Measurements from ENCODE around the gene BTG3.

BTG3 gene

GRCh38 chr21:17612565-17613241, at the start of gene BTG3:
Gene BTG3, minus strand, starts transcription at chr21:17612901. Its CDS starts 3,757 bp downstream, at chr21:17609144.
- peak; percentile 93 for DNase-seq (ENCODE audit: extremely low spot score)
- ChIA-PET POLR2A (interaction anchor here (1.5 kb wide), 1 partner anchor 10 kb away, joined by 5 read pairs; no protein-coding TSS in a partner anchor), CTCF (interaction anchor here (1.5 kb wide), 1 partner anchor 100 kb away, joined by 3 read pairs; the partner anchor contains the start of gene CXADR)
- TF ChIP-seq TARDBP (IDR thresholded peaks at IDR 0.05) (no peak), ARNT (IDR thresholded peaks at IDR 0.05) (no peak), L3MBTL2 (conservative IDR thresholded peaks at IDR 0.05) (peak; percentile 69; the same call in 1 of the 2 replicates), LEF1 (IDR thresholded peaks at IDR 0.05; ENCODE audit: borderline replicate concordance) (no peak), SUZ12 (IDR thresholded peaks at IDR 0.05) (no peak)

- no peak for DNase-seq (ENCODE audit: extremely low spot score)
- ChIA-PET CTCF (no interaction called here), POLR2A (no interaction called here)
- TF ChIP-seq ELF4 (IDR thresholded peaks at IDR 0.05) (no peak), ZNF384 (IDR thresholded peaks at IDR 0.05) (no peak), FOXM1 (IDR thresholded peaks at IDR 0.05; ENCODE audit: borderline replicate concordance) (no peak), FOXK2 (IDR thresholded peaks at IDR 0.05) (no peak), SP1 (IDR thresholded peaks at IDR 0.05) (no peak), TARDBP (IDR thresholded peaks at IDR 0.05) (no peak), FOXA1 (IDR thresholded peaks at IDR 0.05) (no peak), L3MBTL2 (conservative IDR thresholded peaks at IDR 0.05) (no peak)
These were observed 48.2 kb upstream of the BTG3 start for GRCh38 chr21:17660862-17661261.

- no peak for TF ChIP-seq ZNF384 (IDR thresholded peaks at IDR 0.05)
- TF ChIP-seq NFRKB (IDR thresholded peaks at IDR 0.05): no peak
- TF ChIP-seq HDGF (IDR thresholded peaks at IDR 0.05; ENCODE audit: borderline replicate concordance): no peak
- TF ChIP-seq FOXA1 (IDR thresholded peaks at IDR 0.05): no peak
- TF ChIP-seq FOXM1 (IDR thresholded peaks at IDR 0.05; ENCODE audit: borderline replicate concordance): no peak
- ChIA-PET POLR2A (no interaction called here), CTCF (no interaction called here)
- no peak for DNase-seq (ENCODE audit: extremely low spot score)
These were observed 47.8 kb upstream of the BTG3 start for GRCh38 chr21:17660452-17660851.

- POLR2A ChIA-PET: no interaction called here
- DNase-seq (ENCODE audit: extremely low spot score): no peak
- no peak for TF ChIP-seq SP1 (IDR thresholded peaks at IDR 0.05)
- no peak for TF ChIP-seq L3MBTL2 (conservative IDR thresholded peaks at IDR 0.05)
- TF ChIP-seq CTBP1 (IDR thresholded peaks at IDR 0.05; ENCODE audit: borderline replicate concordance): no peak
- no peak for TF ChIP-seq ELF4 (IDR thresholded peaks at IDR 0.05)
- no peak for TF ChIP-seq BHLHE40 (IDR thresholded peaks at IDR 0.05; ENCODE audit: borderline replicate concordance)
- no peak for TF ChIP-seq HDGF (IDR thresholded peaks at IDR 0.05; ENCODE audit: borderline replicate concordance)
- no peak for TF ChIP-seq LEF1 (IDR thresholded peaks at IDR 0.05; ENCODE audit: borderline replicate concordance)
- TF ChIP-seq FOXM1 (IDR thresholded peaks at IDR 0.05; ENCODE audit: borderline replicate concordance): no peak
- TF ChIP-seq SUZ12 (IDR thresholded peaks at IDR 0.05): no peak
- CTCF ChIA-PET: no interaction called here
These were observed 46.2 kb upstream of the BTG3 start for GRCh38 chr21:17658931-17659330.

GRCh38 chr21:17651526-17651925, 38.8 kb upstream of the BTG3 start:
- no peak for DNase-seq (ENCODE audit: extremely low spot score)
- no peak for TF ChIP-seq CTBP1 (IDR thresholded peaks at IDR 0.05; ENCODE audit: borderline replicate concordance)
- TF ChIP-seq SP1 (IDR thresholded peaks at IDR 0.05): no peak
- no peak for TF ChIP-seq ZNF384 (IDR thresholded peaks at IDR 0.05)
- TF ChIP-seq NFRKB (IDR thresholded peaks at IDR 0.05): no peak
- TF ChIP-seq BHLHE40 (IDR thresholded peaks at IDR 0.05; ENCODE audit: borderline replicate concordance): no peak
- TF ChIP-seq FOXK2 (IDR thresholded peaks at IDR 0.05): no peak
- no peak for TF ChIP-seq ARNT (IDR thresholded peaks at IDR 0.05)
- TF ChIP-seq TARDBP (IDR thresholded peaks at IDR 0.05): no peak
- TF ChIP-seq L3MBTL2 (conservative IDR thresholded peaks at IDR 0.05): no peak
- TF ChIP-seq HDGF (IDR thresholded peaks at IDR 0.05; ENCODE audit: borderline replicate concordance): no peak
- TF ChIP-seq PKNOX1 (IDR thresholded peaks at IDR 0.05): no peak
- TF ChIP-seq FOXM1 (IDR thresholded peaks at IDR 0.05; ENCODE audit: borderline replicate concordance): no peak
- TF ChIP-seq SUZ12 (IDR thresholded peaks at IDR 0.05): no peak
- TF ChIP-seq ELF4 (IDR thresholded peaks at IDR 0.05): no peak
- no peak for TF ChIP-seq LEF1 (IDR thresholded peaks at IDR 0.05; ENCODE audit: borderline replicate concordance)
- ChIA-PET CTCF (no interaction called here), POLR2A (no interaction called here)

- no peak for DNase-seq (ENCODE audit: extremely low spot score)
- no peak for TF ChIP-seq SP1 (IDR thresholded peaks at IDR 0.05)
- no peak for TF ChIP-seq TARDBP (IDR thresholded peaks at IDR 0.05)
- TF ChIP-seq PKNOX1 (IDR thresholded peaks at IDR 0.05): no peak
- no peak for TF ChIP-seq FOXM1 (IDR thresholded peaks at IDR 0.05; ENCODE audit: borderline replicate concordance)
- TF ChIP-seq FOXA1 (IDR thresholded peaks at IDR 0.05): no peak
- no peak for TF ChIP-seq ELF4 (IDR thresholded peaks at IDR 0.05)
- no peak for TF ChIP-seq ARNT (IDR thresholded peaks at IDR 0.05)
- no peak for TF ChIP-seq LEF1 (IDR thresholded peaks at IDR 0.05; ENCODE audit: borderline replicate concordance)
- no peak for TF ChIP-seq L3MBTL2 (conservative IDR thresholded peaks at IDR 0.05)
- TF ChIP-seq HDGF (IDR thresholded peaks at IDR 0.05; ENCODE audit: borderline replicate concordance): no peak
- TF ChIP-seq ZNF384 (IDR thresholded peaks at IDR 0.05): no peak
- no peak for TF ChIP-seq NFRKB (IDR thresholded peaks at IDR 0.05)
- TF ChIP-seq FOXK2 (IDR thresholded peaks at IDR 0.05): no peak
- TF ChIP-seq BHLHE40 (IDR thresholded peaks at IDR 0.05; ENCODE audit: borderline replicate concordance): no peak
- TF ChIP-seq CTBP1 (IDR thresholded peaks at IDR 0.05; ENCODE audit: borderline replicate concordance): no peak
- TF ChIP-seq SUZ12 (IDR thresholded peaks at IDR 0.05): no peak
- POLR2A ChIA-PET: no interaction called here
- CTCF ChIA-PET: no interaction called here
These were observed 37.6 kb upstream of the BTG3 start for GRCh38 chr21:17650292-17650691.

GRCh38 chr21:17646790-17647189, 34.1 kb upstream of the BTG3 start:
- DNase-seq (ENCODE audit: extremely low spot score): no peak
- no peak for TF ChIP-seq SUZ12 (IDR thresholded peaks at IDR 0.05)
- TF ChIP-seq HDGF (IDR thresholded peaks at IDR 0.05; ENCODE audit: borderline replicate concordance): no peak
- no peak for TF ChIP-seq L3MBTL2 (conservative IDR thresholded peaks at IDR 0.05)
- TF ChIP-seq FOXA1 (IDR thresholded peaks at IDR 0.05): no peak
- TF ChIP-seq LEF1 (IDR thresholded peaks at IDR 0.05; ENCODE audit: borderline replicate concordance): no peak
- TF ChIP-seq ZNF384 (IDR thresholded peaks at IDR 0.05): no peak
- TF ChIP-seq ARNT (IDR thresholded peaks at IDR 0.05): no peak
- no peak for TF ChIP-seq SP1 (IDR thresholded peaks at IDR 0.05)
- no peak for TF ChIP-seq CTBP1 (IDR thresholded peaks at IDR 0.05; ENCODE audit: borderline replicate concordance)
- no peak for TF ChIP-seq NFRKB (IDR thresholded peaks at IDR 0.05)
- TF ChIP-seq ELF4 (IDR thresholded peaks at IDR 0.05): no peak
- no peak for TF ChIP-seq FOXM1 (IDR thresholded peaks at IDR 0.05; ENCODE audit: borderline replicate concordance)
- no peak for TF ChIP-seq BHLHE40 (IDR thresholded peaks at IDR 0.05; ENCODE audit: borderline replicate concordance)
- no peak for TF ChIP-seq PKNOX1 (IDR thresholded peaks at IDR 0.05)
- ChIA-PET CTCF (interaction anchor here (0.6 kb wide), 1 partner anchor 14 kb away, joined by 4 read pairs; no protein-coding TSS in a partner anchor), POLR2A (no interaction called here)
